NB4 (cell line): ENCODE measurements around the gene ATF5.

Experiments
- DNase-seq: peaks from one replicate; pipeline ENCODE4 v3.0.0; 2010; ENCODE audit warnings: low read depth
- H3K4me3 ChIP-seq: one replicate; pipeline ENCODE4 v1.5.1; 2011; ENCODE audit warnings: mild to moderate bottlenecking, low read depth, low read length, moderate library complexity
- MYC ChIP-seq: IDR thresholded peaks from 2 replicates; pipeline ENCODE4 v1.6.1; 2011; ENCODE audit warnings: low read depth, low read length
- POLR2A ChIP-seq: IDR thresholded peaks from 2 replicates; pipeline ENCODE4 v1.6.1; 2011; ENCODE audit warnings: mild to moderate bottlenecking; ENCODE audit not compliant: insufficient read length; ENCODE audit errors: extremely low read depth
- TF ChIP-seq, protein P1 (sequence below): IDR thresholded peaks from 2 replicates; pipeline ENCODE4 v1.6.1; 2011; ENCODE audit warnings: low read depth, low read length
- TF ChIP-seq, protein P2 (sequence below): IDR thresholded peaks from one replicate; pipeline ENCODE4 v1.5.1; 2012; ENCODE audit warnings: low read depth, low read length

The ATF5 gene

DNA sequence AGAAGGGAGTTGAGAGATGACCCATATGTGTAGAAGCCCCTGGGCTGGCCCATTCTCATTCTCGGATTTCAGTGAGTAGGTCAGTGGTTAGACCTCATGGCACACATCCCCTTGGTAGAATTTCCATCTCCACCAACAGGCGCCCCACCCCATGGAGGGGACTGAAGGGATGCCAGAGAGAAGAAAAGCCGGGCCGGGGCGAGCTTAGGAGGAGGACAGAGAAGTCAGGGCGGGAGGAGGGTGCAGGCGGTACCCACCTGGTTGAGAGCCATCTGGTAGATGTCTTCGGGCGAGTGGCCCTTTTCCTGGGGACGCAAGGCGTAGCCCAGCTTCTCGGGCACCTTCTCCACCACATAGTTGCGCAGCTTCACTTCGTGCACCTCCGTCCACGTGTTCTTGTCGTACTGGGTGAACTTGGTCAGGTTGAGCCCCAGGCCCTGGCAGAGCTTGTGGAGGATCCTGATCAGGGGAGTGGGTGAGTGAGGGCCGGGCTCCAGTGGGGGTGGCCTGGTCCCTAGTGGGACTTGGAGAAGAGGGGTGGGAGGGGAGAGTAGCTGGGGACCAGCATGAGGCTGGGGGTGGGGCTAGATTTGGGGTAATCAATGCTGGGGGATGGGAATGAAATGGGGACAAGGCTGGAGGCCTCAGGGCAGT is 34.9 kb upstream of the ATF5 start:
- TF ChIP-seq, protein P1, sequence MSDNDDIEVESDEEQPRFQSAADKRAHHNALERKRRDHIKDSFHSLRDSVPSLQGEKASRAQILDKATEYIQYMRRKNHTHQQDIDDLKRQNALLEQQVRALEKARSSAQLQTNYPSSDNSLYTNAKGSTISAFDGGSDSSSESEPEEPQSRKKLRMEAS, result no peak
- TF ChIP-seq MYC (no peak), POLR2A (no peak)
- TF ChIP-seq, protein P2, sequence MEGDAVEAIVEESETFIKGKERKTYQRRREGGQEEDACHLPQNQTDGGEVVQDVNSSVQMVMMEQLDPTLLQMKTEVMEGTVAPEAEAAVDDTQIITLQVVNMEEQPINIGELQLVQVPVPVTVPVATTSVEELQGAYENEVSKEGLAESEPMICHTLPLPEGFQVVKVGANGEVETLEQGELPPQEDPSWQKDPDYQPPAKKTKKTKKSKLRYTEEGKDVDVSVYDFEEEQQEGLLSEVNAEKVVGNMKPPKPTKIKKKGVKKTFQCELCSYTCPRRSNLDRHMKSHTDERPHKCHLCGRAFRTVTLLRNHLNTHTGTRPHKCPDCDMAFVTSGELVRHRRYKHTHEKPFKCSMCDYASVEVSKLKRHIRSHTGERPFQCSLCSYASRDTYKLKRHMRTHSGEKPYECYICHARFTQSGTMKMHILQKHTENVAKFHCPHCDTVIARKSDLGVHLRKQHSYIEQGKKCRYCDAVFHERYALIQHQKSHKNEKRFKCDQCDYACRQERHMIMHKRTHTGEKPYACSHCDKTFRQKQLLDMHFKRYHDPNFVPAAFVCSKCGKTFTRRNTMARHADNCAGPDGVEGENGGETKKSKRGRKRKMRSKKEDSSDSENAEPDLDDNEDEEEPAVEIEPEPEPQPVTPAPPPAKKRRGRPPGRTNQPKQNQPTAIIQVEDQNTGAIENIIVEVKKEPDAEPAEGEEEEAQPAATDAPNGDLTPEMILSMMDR, result no peak
- H3K4me3 ChIP-seq, result no peak overlapping the region

DNA sequence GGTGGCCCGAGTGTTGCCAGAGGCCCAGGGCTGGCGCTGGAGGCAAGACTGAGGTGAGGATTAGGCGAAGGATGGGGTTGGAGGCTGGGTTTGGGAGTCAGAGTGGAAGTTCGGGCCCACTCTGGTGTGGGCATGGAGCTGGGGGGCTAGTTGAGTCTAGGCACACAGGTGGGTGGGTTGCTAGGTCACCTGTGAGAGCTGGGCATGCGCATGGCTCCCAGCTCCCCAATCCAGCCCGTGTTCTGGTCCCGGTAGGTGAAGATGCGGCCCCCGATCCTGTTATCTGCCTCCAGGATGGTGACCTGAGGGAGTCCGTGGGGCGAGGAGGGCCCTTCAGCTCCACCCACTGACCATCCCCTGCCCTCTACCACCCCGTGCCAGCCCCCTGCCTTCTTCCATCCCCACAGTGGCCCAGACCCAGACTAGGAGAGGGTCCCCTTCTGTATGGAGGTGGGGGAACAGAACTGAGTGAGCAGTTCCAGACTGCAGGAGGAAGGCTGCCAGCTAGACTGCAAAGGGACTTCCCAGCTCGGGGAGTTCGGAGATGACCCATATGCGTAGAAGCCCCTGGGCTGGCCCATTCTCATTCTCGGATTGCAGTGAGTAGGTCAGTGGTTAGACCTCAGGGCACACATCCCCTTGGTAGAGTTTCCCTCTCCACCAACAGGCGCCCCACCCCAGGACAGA is 34.0 kb upstream of the ATF5 start:
- TF ChIP-seq, protein P2, result no peak
- TF ChIP-seq MYC, result no peak
- DNase-seq, result no peak

More for the DNA sequence above, 34.9 kb upstream of the ATF5 start:
- no peak for DNase-seq

DNA sequence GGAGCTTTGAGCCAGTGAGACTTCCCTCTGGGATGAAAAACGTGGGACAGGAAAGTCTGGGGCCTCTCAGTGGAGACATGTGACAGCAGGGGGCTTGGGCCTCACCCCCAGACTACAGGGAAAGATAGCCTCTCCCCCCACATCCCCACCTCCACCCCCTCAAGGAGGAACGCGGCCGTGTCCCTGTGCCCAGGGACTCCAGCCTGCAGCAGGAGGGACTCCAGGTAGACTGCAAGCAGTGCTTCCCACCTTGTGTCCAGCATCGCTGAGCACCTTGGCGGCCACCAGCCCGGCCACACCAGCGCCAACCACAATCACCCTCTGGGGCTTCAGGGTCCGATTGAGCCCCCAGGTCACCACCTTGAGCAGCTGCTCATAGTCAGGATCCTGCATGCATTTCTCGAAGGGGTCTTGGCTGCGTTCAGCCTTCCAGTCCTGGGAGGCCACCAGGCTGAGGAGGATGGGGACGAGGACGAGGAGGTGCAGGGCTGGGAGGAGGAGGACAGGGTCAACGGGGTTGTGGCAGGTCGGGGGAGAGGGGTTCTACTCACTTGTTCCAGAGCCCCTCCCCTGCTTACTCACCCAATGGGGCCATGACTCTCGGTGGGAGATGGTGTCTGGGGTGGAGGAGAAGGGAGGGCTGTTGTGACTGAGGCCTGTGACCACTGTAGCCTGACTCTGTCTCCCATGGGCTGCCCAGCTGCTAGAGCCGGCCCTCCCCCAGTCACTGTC is 33.3 kb upstream of the ATF5 start:
- no peak overlapping the region for H3K4me3 ChIP-seq
- TF ChIP-seq, protein P1, result no peak
- TF ChIP-seq, protein P2, result no peak
- no peak for TF ChIP-seq POLR2A
- no peak for TF ChIP-seq MYC

More for the DNA sequence above, 34.0 kb upstream of the ATF5 start:
- H3K4me3 ChIP-seq, result no peak overlapping the region

DNA sequence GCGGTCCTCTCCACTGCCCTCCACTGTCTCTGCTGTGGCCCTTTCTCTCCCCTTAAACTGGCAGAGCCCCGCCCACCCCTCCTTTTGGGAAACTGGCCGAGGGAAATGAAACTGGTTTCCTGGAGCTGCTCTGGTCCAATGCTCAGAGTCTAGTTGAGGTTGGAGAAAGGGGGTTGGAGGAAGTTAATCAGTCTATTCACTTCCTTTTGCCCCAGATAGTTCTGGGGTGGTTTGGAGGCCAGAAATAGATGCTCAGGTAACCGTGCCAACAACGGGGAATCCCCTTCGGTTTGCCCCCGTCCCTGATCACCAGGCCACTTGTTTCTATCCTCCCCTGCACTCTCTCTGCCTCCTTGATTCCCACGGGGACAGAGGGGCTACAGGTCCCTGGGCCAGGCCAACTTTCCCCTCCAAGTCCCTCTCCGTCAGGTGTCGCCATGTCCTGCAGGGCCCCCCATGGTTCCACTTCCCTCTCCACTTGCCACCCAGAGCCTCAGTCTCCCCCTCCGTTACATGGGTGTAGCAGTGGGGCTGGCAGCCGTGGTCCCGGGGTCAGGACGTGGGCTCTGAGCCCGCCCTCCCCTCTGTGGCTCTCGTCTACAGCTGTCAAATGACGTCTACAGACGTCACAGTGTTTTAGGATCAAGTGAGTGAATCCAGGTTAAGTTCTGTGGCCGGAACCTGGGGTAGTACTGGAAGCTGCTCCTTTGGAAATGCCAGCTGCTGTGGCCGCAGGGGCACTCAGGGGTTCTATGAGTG is 32.0 kb upstream of the ATF5 start, which contains the start of gene IL4I1:
IL4I1 (minus strand) TSS at position 25 of the 759 bp plus-strand sequence. CDS start 727 bp downstream, outside the sequence.
- H3K4me3 ChIP-seq, result no peak within 1 kb of the TSS
- TF ChIP-seq POLR2A (no peak), MYC (no peak)
- TF ChIP-seq, protein P1, result no peak
- TF ChIP-seq, protein P2, result no peak
- DNase-seq, result peak; percentile 51

More for the DNA sequence above, 33.3 kb upstream of the ATF5 start:
- no peak for DNase-seq

DNA sequence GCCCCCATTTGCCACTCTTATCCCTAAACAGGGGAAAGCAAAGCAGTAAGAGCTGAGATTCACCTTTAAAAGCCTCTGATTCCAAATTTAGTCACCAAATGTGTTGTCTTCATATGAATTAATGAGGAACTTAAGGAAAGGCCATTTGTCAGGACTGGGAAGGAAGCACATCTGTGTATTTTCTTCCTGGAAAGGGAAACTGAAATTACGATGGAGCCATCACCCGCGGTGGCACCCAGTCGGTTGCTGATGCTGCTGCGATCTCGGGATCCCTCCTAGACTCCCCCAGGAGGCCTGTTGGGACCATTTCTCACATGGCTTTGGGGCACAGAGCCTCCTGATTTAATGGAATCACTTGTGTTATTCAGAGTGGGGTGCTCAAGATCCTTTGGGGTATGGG is 24.9 kb upstream of the ATF5 start:
- no peak overlapping the region for H3K4me3 ChIP-seq
- no peak for DNase-seq
- TF ChIP-seq, protein P1, result no peak
- TF ChIP-seq POLR2A (no peak), MYC (no peak)
- TF ChIP-seq, protein P2, result no peak
